IMR-90 (cell line): Measurements from ENCODE around the gene KRTAP5-5. TPM values are rescaled to one million over a fixed set of nuclear protein-coding genes. Genes with fewer than 3 reads are reported as not detected.

Experiments
- ATAC-seq: fragments of 200-7000 bp; cut with Tn5 transposase; 2 replicates; pipeline ENCODE4 v1.9.1; 2020; ENCODE audit warnings: low read depth, mild to moderate bottlenecking, moderate library complexity
- BruUV-seq: library from RNA; stranded (reverse); fragments of 400-500 nt; replicated peaks from 2 replicates; lab custom pipeline; 2021; lab: Mats Ljungman, UMichigan
- CTCF ChIA-PET: fragments of 300-600 bp; formaldehyde crosslinking; extraction: SDS; loops from one replicate; lab custom pipeline; 2021; ENCODE audit warnings: antibody characterized with exemption; lab: Yijun Ruan, JAX
- POLR2A ChIA-PET: fragments of 300-600 bp; sonication (Branson Sonifier 250); formaldehyde crosslinking; loops from one replicate; lab custom pipeline; 2022; ENCODE audit warnings: antibody characterized with exemption; ENCODE audit not compliant: unreplicated experiment; lab: Charles Lee
- DNase-seq: peaks from one replicate; pipeline ENCODE4 v3.0.0; 2013
- H2AFZ ChIP-seq: replicated peaks from 2 replicates; pipeline ENCODE3; 2013; ENCODE audit warnings: low read length, mild to moderate bottlenecking; ENCODE audit not compliant: poor library complexity
- H2AK5ac ChIP-seq: 2 replicates; pipeline ENCODE4 v1.6.1; 2013; ENCODE audit warnings: low read depth, low read length, inconsistent platforms
- H2AK9ac ChIP-seq: replicated peaks from 2 replicates; pipeline ENCODE3; 2013; ENCODE audit warnings: mild to moderate bottlenecking, low read depth, low read length, moderate library complexity; ENCODE audit not compliant: poor library complexity
- H2BK120ac ChIP-seq: 2 replicates; pipeline ENCODE4 v1.6.1; 2013; ENCODE audit warnings: low read depth, low read length, inconsistent platforms
- H2BK15ac ChIP-seq: 3 replicates; pipeline ENCODE4 v1.6.1; 2013; ENCODE audit warnings: low read depth, low read length, inconsistent platforms
- H2BK20ac ChIP-seq: 2 replicates; pipeline ENCODE4 v1.6.1; 2013; ENCODE audit warnings: low read depth, mild to moderate bottlenecking, inconsistent platforms, low read length, moderate library complexity
- H2BK5ac ChIP-seq: 2 replicates; pipeline ENCODE4 v1.6.1; 2013; ENCODE audit warnings: mild to moderate bottlenecking, low read depth, low read length, inconsistent platforms; ENCODE audit not compliant: poor library complexity, severe bottlenecking
- H3K14ac ChIP-seq: replicated peaks from 2 replicates; pipeline ENCODE4 v1.6.1; 2013; ENCODE audit warnings: low read depth, low read length, inconsistent platforms
- H3K18ac ChIP-seq: 2 replicates; pipeline ENCODE4 v1.6.1; 2013; ENCODE audit warnings: low read depth, low read length, control low read depth
- H3K23ac ChIP-seq: 2 replicates; pipeline ENCODE4 v1.6.1; 2013; ENCODE audit warnings: low read depth, low read length, inconsistent platforms
- H3K27ac ChIP-seq: 2 replicates; pipeline ENCODE4 v1.5.1; 2013; ENCODE audit warnings: mild to moderate bottlenecking, control low read depth, low read length; ENCODE audit not compliant: insufficient read depth
- H3K27me3 ChIP-seq: 2 replicates; pipeline ENCODE4 v1.6.1; 2013; ENCODE audit warnings: low read length; ENCODE audit not compliant: control insufficient read depth, insufficient read depth
- H3K36me3 ChIP-seq: 2 replicates; pipeline ENCODE4 v1.6.1; 2013; ENCODE audit warnings: low read length, mixed read lengths; ENCODE audit not compliant: control insufficient read depth, insufficient read depth
- H3K4ac ChIP-seq: 2 replicates; pipeline ENCODE4 v1.6.1; 2013; ENCODE audit warnings: low read depth, low read length, inconsistent platforms
- H3K4me1 ChIP-seq: 2 replicates; pipeline ENCODE4 v1.6.1; 2013; ENCODE audit warnings: low read length, mixed read lengths; ENCODE audit not compliant: control insufficient read depth, insufficient read depth
- H3K4me2 ChIP-seq: 2 replicates; pipeline ENCODE4 v1.6.1; 2013; ENCODE audit warnings: low read depth, mild to moderate bottlenecking, control low read depth, low read length, moderate library complexity
- H3K4me3 ChIP-seq: 2 replicates; pipeline ENCODE4 v1.5.1; 2013; ENCODE audit warnings: low read depth, mild to moderate bottlenecking, control low read depth, low read length, moderate library complexity; ENCODE audit not compliant: insufficient read depth
- H3K56ac ChIP-seq: 2 replicates; pipeline ENCODE4 v1.6.1; 2013; ENCODE audit warnings: low read length, inconsistent platforms; ENCODE audit not compliant: insufficient read depth; ENCODE audit errors: extremely low read depth
- H3K79me1 ChIP-seq, 2 experiments: 2 replicates each; pipeline ENCODE4 v1.6.1; 2013; ENCODE audit warnings: low read length in 2 of 2, inconsistent platforms in 1 of 2, low read depth in 1 of 2
- H3K9ac ChIP-seq: 2 replicates; pipeline ENCODE4 v1.6.1; 2013; ENCODE audit warnings: low read depth, low read length, control low read depth
- H3K9me1 ChIP-seq: 2 replicates; pipeline ENCODE4 v1.6.1; 2013; ENCODE audit warnings: low read length, inconsistent platforms; ENCODE audit not compliant: insufficient read depth
- H3K9me3 ChIP-seq: 2 replicates; pipeline ENCODE4 v1.6.1; 2013; ENCODE audit warnings: low read length; ENCODE audit not compliant: control insufficient read depth, insufficient read depth
- H4K20me1 ChIP-seq: 2 replicates; pipeline ENCODE4 v1.6.1; 2013; ENCODE audit warnings: low read length, inconsistent platforms; ENCODE audit not compliant: insufficient read depth
- H4K5ac ChIP-seq: 2 replicates; pipeline ENCODE4 v1.6.1; 2013; ENCODE audit warnings: mild to moderate bottlenecking, low read depth, low read length, control low read depth
- H4K8ac ChIP-seq, 2 experiments: 2 replicates each; pipeline ENCODE4 v1.6.1; 2013; ENCODE audit warnings: low read depth in 2 of 2, low read length in 2 of 2, control low read depth in 1 of 2, inconsistent platforms in 1 of 2
- H4K91ac ChIP-seq: 2 replicates; pipeline ENCODE4 v1.6.1; 2013; ENCODE audit warnings: low read depth, low read length, inconsistent platforms; ENCODE audit not compliant: insufficient read depth
- BHLHE40 ChIP-seq: fragments of 150-350 bp; IDR thresholded peaks from 2 replicates; pipeline ENCODE4 v1.6.1; 2016; ENCODE audit warnings: mild to moderate bottlenecking, low read depth, low read length
- CEBPB ChIP-seq: IDR thresholded peaks from 2 replicates; pipeline ENCODE4 v1.6.1; 2012; ENCODE audit warnings: low read depth, low read length, improper control_type of control experiment
- CHD1 ChIP-seq: IDR thresholded peaks from 2 replicates; pipeline ENCODE4 v1.6.1; 2012; ENCODE audit warnings: low read depth, low read length, improper control_type of control experiment
- FOS ChIP-seq: fragments of 150-350 bp; IDR thresholded peaks from 2 replicates; pipeline ENCODE4 v1.6.1; 2016; ENCODE audit warnings: low read depth, low read length
- MAFK ChIP-seq: IDR thresholded peaks from 2 replicates; pipeline ENCODE4 v1.6.1; 2012; ENCODE audit warnings: low read depth, low read length, improper control_type of control experiment
- MAZ ChIP-seq: IDR thresholded peaks from 2 replicates; pipeline ENCODE4 v1.6.1; 2012; ENCODE audit warnings: low read depth, mild to moderate bottlenecking, low read length, improper control_type of control experiment, moderate library complexity, borderline replicate concordance
- MXI1 ChIP-seq: IDR thresholded peaks from 2 replicates; pipeline ENCODE4 v1.6.1; 2012; ENCODE audit warnings: low read depth, mild to moderate bottlenecking, low read length, moderate library complexity, borderline replicate concordance
- NFE2L2 ChIP-seq: fragments of 150-350 bp; IDR thresholded peaks from 2 replicates; pipeline ENCODE4 v1.6.1; 2016; ENCODE audit warnings: low read depth, mild to moderate bottlenecking, low read length
- POLR2A ChIP-seq: IDR thresholded peaks from 2 replicates; pipeline ENCODE4 v1.6.1; 2012; ENCODE audit warnings: mild to moderate bottlenecking, low read depth, low read length
- RAD21 ChIP-seq: IDR thresholded peaks from 2 replicates; pipeline ENCODE4 v1.6.1; 2012; ENCODE audit warnings: low read length, improper control_type of control experiment
- RCOR1 ChIP-seq: IDR thresholded peaks from 2 replicates; pipeline ENCODE4 v1.6.1; 2012; ENCODE audit warnings: mild to moderate bottlenecking, low read length, improper control_type of control experiment; ENCODE audit not compliant: insufficient replicate concordance
- RFX5 ChIP-seq: IDR thresholded peaks from 2 replicates; pipeline ENCODE4 v1.8.0; 2012; ENCODE audit warnings: low read depth, mild to moderate bottlenecking, low read length, moderate library complexity
- SMC3 ChIP-seq: fragments of 150-350 bp; IDR thresholded peaks from 2 replicates; pipeline ENCODE4 v1.6.1; 2016; ENCODE audit warnings: low read depth, mild to moderate bottlenecking, antibody characterized with exemption, low read length, moderate library complexity
- WGBS, 2 experiments: methylation state at CpG; one replicate each; pipeline versions ENCODE4 v1.1.5 to v1.1.7; 2013; ENCODE audit warnings: missing lambda C conversion rate in 2 of 2; ENCODE audit not compliant: insufficient read length in 1 of 2; ENCODE audit errors: extremely low coverage in 2 of 2; 5-methylcytosine and 5-hydroxymethylcytosine counted together
- dilution Hi-C: fragments of 300-500 bp; cut with HindIII; formaldehyde crosslinking; loops from one replicate; pipeline ENCODE4 v1.14.3; 2018; ENCODE audit warnings: low sequenced_read_pairs; ENCODE audit not compliant: unreplicated experiment
- in situ Hi-C: fragments of 300-500 bp; cut with MboI; formaldehyde crosslinking; loops from 3 replicates; pipeline ENCODE4 v1.14.3; 2019; ENCODE audit warnings: low sequenced_read_pairs, inconsistent platforms, mixed read lengths
- intact Hi-C: fragments of 100-400 bp; cut with micrococcal nuclease; formaldehyde crosslinking; loops from 2 replicates; pipeline ENCODE4 v1.10.0; 2022
- polyA plus RNA-seq, 3 experiments: library from polyadenylated mRNA; depleted of rRNA; stranded (reverse); fragments of >200 nt; gene quantifications; 2 replicates each; pipeline ENCODE4 v1.2.3, GENCODE V29; 2012; ENCODE audit warnings: low replicate concordance in 1 of 3
- total RNA-seq: library from RNA; depleted of rRNA; stranded (reverse); fragments of >200 nt; gene quantifications from 2 replicates; pipeline ENCODE4 v1.2.3, GENCODE V29; 2012
- TF ChIP-seq, protein P1 (sequence below): fragments of 150-350 bp; IDR thresholded peaks from 2 replicates; pipeline ENCODE4 v1.6.1; 2017; ENCODE audit warnings: mild to moderate bottlenecking, antibody characterized with exemption, low read length, low read depth
- TF ChIP-seq, protein P2 (sequence below): fragments of 150-350 bp; IDR thresholded peaks from 2 replicates; pipeline ENCODE4 v1.6.1; 2016; ENCODE audit warnings: low read depth, mild to moderate bottlenecking, low read length, moderate library complexity, borderline replicate concordance
- TF ChIP-seq, protein P3 (sequence below): conservative IDR thresholded peaks from 2 replicates; pipeline ENCODE4 v1.5.1; 2012; ENCODE audit warnings: mild to moderate bottlenecking, low read depth, low read length, improper control_type of control experiment

The KRTAP5-5 gene
- total and polyA plus RNA-seq, 2 of the 4 experiments (the other 2 are of a cell fraction) = not detected

DNA sequence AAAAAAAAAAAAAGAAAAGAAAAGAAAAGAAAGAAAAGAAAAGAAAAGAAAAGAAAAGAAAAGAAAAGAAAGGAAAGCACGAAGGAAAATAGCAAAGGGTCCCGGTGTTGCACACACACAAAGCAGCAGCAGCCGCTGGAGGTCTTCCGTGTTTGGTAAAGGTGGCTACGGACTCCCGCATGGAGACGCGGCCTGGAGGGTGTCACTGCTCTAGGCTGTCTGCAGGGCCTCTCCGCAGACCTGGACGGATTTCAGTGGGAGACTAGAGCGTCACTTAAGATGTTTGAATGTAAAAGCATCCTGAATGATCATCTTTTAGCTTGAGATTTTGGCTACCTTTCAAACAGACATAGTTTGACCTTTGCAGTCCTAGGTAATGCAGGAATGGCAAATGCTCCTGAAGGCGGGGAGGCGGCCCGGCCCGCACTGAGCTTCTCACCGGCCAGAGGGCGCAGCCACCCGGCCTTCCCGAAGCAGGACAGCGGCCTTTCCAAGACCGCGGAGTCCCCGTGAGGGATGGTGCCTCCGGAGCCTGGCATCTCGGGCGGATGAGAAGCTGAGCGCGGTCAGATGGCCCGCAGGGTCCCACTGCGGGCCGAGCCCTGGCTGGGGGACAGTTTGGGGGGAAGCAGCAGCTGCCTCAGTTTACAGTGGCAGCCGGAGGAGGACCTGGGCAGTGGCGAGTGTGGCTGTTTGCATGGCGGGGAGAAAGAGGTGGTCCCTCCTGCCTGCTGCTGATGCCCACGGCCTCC lies 18.5 kb downstream of the KRTAP5-5 start:
- H2BK5ac ChIP-seq = no peak overlapping the region
- no peaks in the 10 kb centered on the region for H3K9me3 ChIP-seq
- POLR2A ChIA-PET = no interaction called here
- H3K9ac ChIP-seq = no peak overlapping the region
- no peak overlapping the region for H2AK5ac ChIP-seq
- H3K27me3 ChIP-seq = peaks cover 34% of the 10 kb centered on the region
- no peaks in the 10 kb centered on the region for H3K9me1 ChIP-seq
- no peak overlapping the region for H2BK20ac ChIP-seq
- CTCF ChIA-PET = no interaction called here
- ATAC-seq (no peak), DNase-seq (no peak)
- no peak overlapping the region for H3K23ac ChIP-seq
- H3K4me1 ChIP-seq = no peaks in the 10 kb centered on the region
- in situ Hi-C loops = no loop called here
- no peak overlapping the region for H2BK120ac ChIP-seq
- H4K8ac ChIP-seq = no peak overlapping the region
- intact Hi-C loops = no loop called here
- no peak overlapping the region for H3K4ac ChIP-seq
- H2AK9ac ChIP-seq = no peak overlapping the region
- H3K79me1 ChIP-seq = no peaks in the 10 kb centered on the region
- dilution Hi-C loops = no loop called here
- H2AFZ ChIP-seq = no peak overlapping the region
- no peak overlapping the region for H3K14ac ChIP-seq
- no peak overlapping the region for H3K27ac ChIP-seq
- H3K56ac ChIP-seq = no peak overlapping the region
- H4K20me1 ChIP-seq = no peaks in the 10 kb centered on the region
- BruUV-seq = no TSS peak
- TF ChIP-seq FOS = no peak
- no peak for TF ChIP-seq BHLHE40
- TF ChIP-seq, protein P1, sequence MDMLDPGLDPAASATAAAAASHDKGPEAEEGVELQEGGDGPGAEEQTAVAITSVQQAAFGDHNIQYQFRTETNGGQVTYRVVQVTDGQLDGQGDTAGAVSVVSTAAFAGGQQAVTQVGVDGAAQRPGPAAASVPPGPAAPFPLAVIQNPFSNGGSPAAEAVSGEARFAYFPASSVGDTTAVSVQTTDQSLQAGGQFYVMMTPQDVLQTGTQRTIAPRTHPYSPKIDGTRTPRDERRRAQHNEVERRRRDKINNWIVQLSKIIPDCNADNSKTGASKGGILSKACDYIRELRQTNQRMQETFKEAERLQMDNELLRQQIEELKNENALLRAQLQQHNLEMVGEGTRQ = no peak
- TF ChIP-seq SMC3 = no peak
- no peak for TF ChIP-seq NFE2L2
- TF ChIP-seq, protein P2, sequence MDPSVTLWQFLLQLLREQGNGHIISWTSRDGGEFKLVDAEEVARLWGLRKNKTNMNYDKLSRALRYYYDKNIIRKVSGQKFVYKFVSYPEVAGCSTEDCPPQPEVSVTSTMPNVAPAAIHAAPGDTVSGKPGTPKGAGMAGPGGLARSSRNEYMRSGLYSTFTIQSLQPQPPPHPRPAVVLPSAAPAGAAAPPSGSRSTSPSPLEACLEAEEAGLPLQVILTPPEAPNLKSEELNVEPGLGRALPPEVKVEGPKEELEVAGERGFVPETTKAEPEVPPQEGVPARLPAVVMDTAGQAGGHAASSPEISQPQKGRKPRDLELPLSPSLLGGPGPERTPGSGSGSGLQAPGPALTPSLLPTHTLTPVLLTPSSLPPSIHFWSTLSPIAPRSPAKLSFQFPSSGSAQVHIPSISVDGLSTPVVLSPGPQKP = no peak
- no peak for TF ChIP-seq RCOR1
- no peak for TF ChIP-seq MAFK
- no peak for TF ChIP-seq CEBPB
- TF ChIP-seq MAZ = no peak
- TF ChIP-seq, protein P3, sequence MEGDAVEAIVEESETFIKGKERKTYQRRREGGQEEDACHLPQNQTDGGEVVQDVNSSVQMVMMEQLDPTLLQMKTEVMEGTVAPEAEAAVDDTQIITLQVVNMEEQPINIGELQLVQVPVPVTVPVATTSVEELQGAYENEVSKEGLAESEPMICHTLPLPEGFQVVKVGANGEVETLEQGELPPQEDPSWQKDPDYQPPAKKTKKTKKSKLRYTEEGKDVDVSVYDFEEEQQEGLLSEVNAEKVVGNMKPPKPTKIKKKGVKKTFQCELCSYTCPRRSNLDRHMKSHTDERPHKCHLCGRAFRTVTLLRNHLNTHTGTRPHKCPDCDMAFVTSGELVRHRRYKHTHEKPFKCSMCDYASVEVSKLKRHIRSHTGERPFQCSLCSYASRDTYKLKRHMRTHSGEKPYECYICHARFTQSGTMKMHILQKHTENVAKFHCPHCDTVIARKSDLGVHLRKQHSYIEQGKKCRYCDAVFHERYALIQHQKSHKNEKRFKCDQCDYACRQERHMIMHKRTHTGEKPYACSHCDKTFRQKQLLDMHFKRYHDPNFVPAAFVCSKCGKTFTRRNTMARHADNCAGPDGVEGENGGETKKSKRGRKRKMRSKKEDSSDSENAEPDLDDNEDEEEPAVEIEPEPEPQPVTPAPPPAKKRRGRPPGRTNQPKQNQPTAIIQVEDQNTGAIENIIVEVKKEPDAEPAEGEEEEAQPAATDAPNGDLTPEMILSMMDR = no peak
- no peak for TF ChIP-seq RFX5
- TF ChIP-seq MXI1 = no peak
- no peak for TF ChIP-seq RAD21
- TF ChIP-seq CHD1 = no peak
- no peak for TF ChIP-seq POLR2A
- no peak overlapping the region for H3K4me3 ChIP-seq
- H3K4me2 ChIP-seq = no peak overlapping the region
- 88% methylated on average over 29 of the region's 35 CpGs; no CpG with 5 or more reads in 1 of the 2 experiments for WGBS, 2 experiments
- H3K36me3 ChIP-seq = no peaks in the 10 kb centered on the region
- no peak overlapping the region for H3K18ac ChIP-seq
- H4K5ac ChIP-seq = no peak overlapping the region
- H4K91ac ChIP-seq = no peak overlapping the region
- no peak overlapping the region for H2BK15ac ChIP-seq
